IPS DF 4.7 (cell line): ENCODE data around the gene CUBN.
"Not testable (repeated sequence)": the region's sequence is repeated elsewhere in the genome, so short reads cannot be mapped to it uniquely, and the experiment has no call there.

Experiments
- DNase-seq: peaks from one replicate; pipeline ENCODE4 v3.0.0-alpha.2; 2013; ENCODE audit warnings: low spot score; ENCODE audit errors: extremely low read depth

CUBN gene

GRCh38 chr10:16828114-16828568 lies 301.5 kb downstream of the CUBN start:
- DNase-seq, result peak; percentile 78

GRCh38 chr10:16827474-16827873 lies 302.1 kb downstream of the CUBN start:
- not testable (repeated sequence) for DNase-seq

- no peak for DNase-seq
Observed at GRCh38 chr10:16822726-16823360, 306.8 kb downstream of the CUBN start.

- DNase-seq, result no peak
Observed at GRCh38 chr10:16822027-16822426, 307.6 kb downstream of the CUBN start.

GRCh38 chr10:16820421-16820820 lies 309.2 kb downstream of the CUBN start:
- DNase-seq, result no peak

- no peak for DNase-seq
Observed at GRCh38 chr10:16820018-16820417, 309.6 kb downstream of the CUBN start.

- no peak for DNase-seq
Observed at GRCh38 chr10:16819436-16819835, 310.2 kb downstream of the CUBN start.

GRCh38 chr10:16819026-16819425 lies 310.6 kb downstream of the CUBN start:
- no peak for DNase-seq

GRCh38 chr10:16817125-16818019 lies 312.2 kb downstream of the CUBN start, which contains the start of gene RSU1:
TSS of gene RSU1 (minus strand) at chr10:16817424. CDS start at chr10:16817081, 343 bp downstream.
- peak; percentile 94 for DNase-seq

GRCh38 chr10:16816830-16817124 lies 312.8 kb downstream of the CUBN start:
- no peak for DNase-seq

GRCh38 chr10:16816171-16816570 lies 313.4 kb downstream of the CUBN start:
- DNase-seq, result no peak

- DNase-seq, result no peak
Observed at GRCh38 chr10:16814012-16814411, 315.6 kb downstream of the CUBN start.

- no peak for DNase-seq
Observed at GRCh38 chr10:16812676-16813075, 316.9 kb downstream of the CUBN start.

GRCh38 chr10:16811765-16812164 lies 317.8 kb downstream of the CUBN start:
- no peak for DNase-seq

- DNase-seq, result no peak
Observed at GRCh38 chr10:16811292-16811691, 318.3 kb downstream of the CUBN start.

- DNase-seq, result peak; percentile 46
Observed at GRCh38 chr10:16809074-16809718, 320.4 kb downstream of the CUBN start.

- no peak for DNase-seq
Observed at GRCh38 chr10:16804123-16804522, 325.5 kb downstream of the CUBN start.

- DNase-seq, result no peak
Observed at GRCh38 chr10:16803464-16803863, 326.1 kb downstream of the CUBN start.

- DNase-seq, result no peak
Observed at GRCh38 chr10:16799621-16800020, 330.0 kb downstream of the CUBN start.

GRCh38 chr10:16798571-16798970 lies 331.0 kb downstream of the CUBN start:
- DNase-seq, result no peak

GRCh38 chr10:16795410-16796073 lies 334.1 kb downstream of the CUBN start:
- DNase-seq, result no peak

- no peak for DNase-seq
Observed at GRCh38 chr10:16794005-16794404, 335.6 kb downstream of the CUBN start.
